HL-60 (cell line): ENCODE measurements around the gene ATOX1.
"Not testable (repeated sequence)": the region's sequence is repeated elsewhere in the genome, so short reads cannot be mapped to it uniquely, and the experiment has no call there.

Experiments
- CTCF ChIP-seq: IDR thresholded peaks from one replicate; pipeline ENCODE4 v1.5.1; 2011; ENCODE audit warnings: low read length, control low read depth, inconsistent platforms; ENCODE audit not compliant: insufficient read depth
- POLR2AphosphoS5 ChIP-seq: IDR thresholded peaks from 2 replicates; pipeline ENCODE4 v1.6.1; 2012; ENCODE audit warnings: low read depth
- REST ChIP-seq: IDR thresholded peaks from 2 replicates; pipeline ENCODE4 v1.6.1; 2012; ENCODE audit warnings: low read depth; ENCODE audit not compliant: insufficient replicate concordance

GRCh38 chr5:151729597-151729996 is 28.8 kb downstream of the ATOX1 start:
- TF ChIP-seq CTCF, POLR2AphosphoS5, REST: not testable (repeated sequence)
